Left renal pelvis (tissue), 4 donors: ENCODE data around the gene ZNF821. TPM values are rescaled to one million over a fixed set of nuclear protein-coding genes. Genes with fewer than 3 reads are reported as not detected.
"Not testable (repeated sequence)": the region's sequence is repeated elsewhere in the genome, so short reads cannot be mapped to it uniquely, and the experiment has no call there.

Experiments
- DNase-seq, 4 donors: peaks; one replicate each; pipeline ENCODE4 v3.0.0-alpha.2; 2013; ENCODE audit warnings: low read depth in 4 of 4, low spot score in 3 of 4
- polyA plus RNA-seq, 4 donors: library from polyadenylated mRNA; unstranded; fragments of 120-200 nt; gene quantifications; one replicate each; pipeline ENCODE4 v1.2.1, GENCODE V29; 2013; ENCODE audit not compliant: insufficient read length in 4 of 4

Gene ZNF821
- polyA plus RNA-seq, 4 donors, result 17.5 to 25.7 (median 23.8) TPM

DNA sequence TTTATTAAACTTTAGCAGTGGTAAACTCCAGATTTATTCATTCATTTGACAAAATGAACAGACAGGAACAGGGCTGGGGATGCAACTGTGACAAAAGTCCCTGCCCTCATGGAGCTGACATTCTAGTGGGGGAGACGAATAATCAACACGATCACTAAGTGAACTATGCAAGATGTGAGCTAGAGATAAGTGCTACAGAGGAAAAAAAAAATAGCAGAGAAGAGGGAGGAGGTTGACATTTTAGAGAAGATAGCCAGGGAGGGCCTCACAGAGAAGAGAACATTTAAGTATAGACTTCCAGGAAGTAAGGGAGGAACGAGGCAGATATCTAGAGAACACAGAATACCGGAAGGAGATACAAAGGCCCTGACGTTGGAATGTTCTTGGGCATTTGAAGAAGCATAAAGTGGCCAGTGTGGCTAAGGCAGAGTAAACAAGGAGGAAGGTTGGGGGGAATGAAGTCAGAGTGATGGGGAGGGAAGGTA is 57.4 kb downstream of the ZNF821 start:
- DNase-seq, result no peak

DNA sequence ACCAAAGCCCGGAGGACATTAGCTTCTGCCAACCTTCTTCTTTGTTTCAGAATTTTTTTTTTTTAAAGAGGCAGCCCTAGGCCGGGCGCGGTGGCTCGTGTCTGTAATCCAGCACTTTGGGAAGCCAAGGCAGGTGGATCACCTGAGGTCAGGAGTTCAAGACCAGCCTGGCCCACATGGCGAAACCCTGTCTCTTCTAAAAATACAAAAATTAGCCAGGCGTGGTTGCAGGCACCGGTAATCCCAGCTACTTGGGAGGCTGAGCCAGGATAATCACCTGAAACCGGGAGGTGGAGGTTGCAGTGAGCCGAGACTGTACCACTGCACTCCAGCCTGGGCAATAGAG is 66.9 kb downstream of the ZNF821 start:
- not testable (repeated sequence) for DNase-seq

- no peak for DNase-seq
Observed at GRCh38 chr16:71811261-71811803, 72.7 kb downstream of the ZNF821 start.

DNA sequence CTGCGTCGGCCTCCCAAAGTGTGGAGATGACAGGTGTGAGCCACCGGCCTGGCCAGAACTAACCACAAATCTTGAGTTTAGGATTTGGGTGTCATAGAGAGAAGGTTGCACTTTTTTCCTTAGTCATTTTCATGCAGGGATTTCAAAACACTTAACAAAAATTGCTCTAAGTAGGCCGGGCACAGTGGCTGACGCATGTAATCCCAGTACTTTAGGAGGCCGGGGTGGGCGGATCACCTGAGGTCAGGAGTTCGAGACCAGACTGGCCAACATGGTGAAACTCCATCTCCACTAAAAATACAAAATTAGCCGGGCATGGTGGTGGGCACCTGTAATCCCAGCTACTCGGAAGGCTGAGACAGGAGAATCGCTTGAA is 73.8 kb downstream of the ZNF821 start:
- DNase-seq, result not testable (repeated sequence)

Other genes starting within 250 kb of the ZNF821 start
- 10 to 100 TPM in 2 of 4 donors, 1 to 10 TPM in 2; 8.8 to 11.8 (median 10.0) TPM for gene PHLPP2, start 159.5 kb downstream of the ZNF821 start, polyA plus RNA-seq
- gene AP1G1, start 75.3 kb downstream of the ZNF821 start, polyA plus RNA-seq, result 10 to 100 TPM; 46.7 to 92.8 (median 87.3) TPM
- gene ATXN1L, start 38.2 kb downstream of the ZNF821 start, polyA plus RNA-seq, result 10 to 100 TPM; 30.9 to 36.0 (median 35.0) TPM
- 100 to 1,000 TPM; 235 to 313 (median 299) TPM for gene IST1, start 11.3 kb upstream of the ZNF821 start, polyA plus RNA-seq
- under 1 TPM; 0.06 to 0.15 (median 0.09) TPM for gene PKD1L3, start 116.2 kb upstream of the ZNF821 start, polyA plus RNA-seq
- 10 to 100 TPM; 11.1 to 19.8 (median 15.3) TPM for gene DHODH, start 124.6 kb upstream of the ZNF821 start, polyA plus RNA-seq
- 1 to 10 TPM in 2 of 4 donors, under 1 TPM in 2; 0.42 to 2.5 (median 1.0) TPM for gene HP, start 170.3 kb upstream of the ZNF821 start, polyA plus RNA-seq
- gene HPR, start 179.0 kb upstream of the ZNF821 start, polyA plus RNA-seq, result 1 to 10 TPM in 1 of 4 donors, under 1 TPM in 3; 0.14 to 2.5 (median 0.28) TPM
- gene TXNL4B, start 209.4 kb upstream of the ZNF821 start, polyA plus RNA-seq, result 10 to 100 TPM; 14.3 to 24.0 (median 18.9) TPM
- 10 to 100 TPM; 57.1 to 78.0 (median 64.7) TPM for gene DHX38, start 209.7 kb upstream of the ZNF821 start, polyA plus RNA-seq